OCI-LY7 (cell line): ENCODE measurements around the gene GNPDA1. TPM values are rescaled to one million over a fixed set of nuclear protein-coding genes. Genes with fewer than 3 reads are reported as not detected.

Experiments used
- BruUV-seq: library from RNA; stranded (reverse); fragments of 400-500 nt; replicated peaks from 2 replicates; lab custom pipeline; 2021; lab: Mats Ljungman, UMichigan
- CTCF ChIA-PET: fragments of 300-600 bp; sonication (Branson Sonifier 250); formaldehyde crosslinking; loops from one replicate; lab custom pipeline; 2022; ENCODE audit warnings: antibody characterized with exemption; ENCODE audit not compliant: unreplicated experiment; lab: Charles Lee
- POLR2A ChIA-PET: fragments of 300-600 bp; sonication (Branson Sonifier 250); formaldehyde crosslinking; loops from one replicate; lab custom pipeline; 2022; ENCODE audit warnings: antibody characterized with exemption; lab: Charles Lee
- DNase-seq: peaks from one replicate; pipeline ENCODE4 v3.0.0-alpha.2; 2015; ENCODE audit warnings: low spot score
- H2AFZ ChIP-seq: fragments of 200-600 bp; sonication (generic), shearing (Covaris generic); 2 replicates; pipeline ENCODE4 v1.6.1; 2014; ENCODE audit warnings: mild to moderate bottlenecking, antibody characterized with exemption, low read length, moderate library complexity
- H3K27ac ChIP-seq: fragments of 200-600 bp; sonication (generic); 2 replicates; pipeline ENCODE4 v1.5.1; 2014; ENCODE audit warnings: mixed run types, low read depth, mild to moderate bottlenecking, moderate library complexity, low read length, inconsistent platforms; ENCODE audit not compliant: poor library complexity, severe bottlenecking
- H3K36me3 ChIP-seq: fragments of 200-600 bp; sonication (generic); 2 replicates; pipeline ENCODE4 v1.6.1; 2014; ENCODE audit warnings: mild to moderate bottlenecking, antibody characterized with exemption, low read length, moderate library complexity, mixed read lengths; ENCODE audit not compliant: insufficient read depth
- H3K4me1 ChIP-seq: fragments of 200-600 bp; sonication (generic); 2 replicates; pipeline ENCODE4 v1.5.1; 2014; ENCODE audit warnings: mild to moderate bottlenecking, low read length; ENCODE audit not compliant: insufficient read depth, poor library complexity, severe bottlenecking
- H3K4me2 ChIP-seq: fragments of 200-600 bp; sonication (generic); 2 replicates; pipeline ENCODE4 v1.6.1; 2014; ENCODE audit warnings: mild to moderate bottlenecking, low read length
- H3K4me3 ChIP-seq: fragments of 200-600 bp; sonication (generic); 2 replicates; pipeline ENCODE4 v1.5.1; 2014; ENCODE audit warnings: mild to moderate bottlenecking, low read depth, low read length; ENCODE audit not compliant: poor library complexity, severe bottlenecking
- H3K79me2 ChIP-seq: fragments of 200-600 bp; sonication (generic); 2 replicates; pipeline ENCODE4 v1.6.1; 2016; ENCODE audit warnings: low read depth, mild to moderate bottlenecking, low read length, moderate library complexity, mixed read lengths; ENCODE audit not compliant: insufficient read depth
- H3K9me2 ChIP-seq: fragments of 200-600 bp; sonication (generic); 2 replicates; pipeline ENCODE4 v1.6.1; 2016; ENCODE audit warnings: mild to moderate bottlenecking, low read length, mixed read lengths; ENCODE audit not compliant: insufficient read depth
- H3K9me3 ChIP-seq: fragments of 200-600 bp; sonication (generic); 2 replicates; pipeline ENCODE4 v1.6.1; 2014; ENCODE audit warnings: mild to moderate bottlenecking, mixed run types, low read length, mixed read lengths
- H4K20me1 ChIP-seq: fragments of 200-600 bp; sonication (generic); 2 replicates; pipeline ENCODE4 v1.6.1; 2014; ENCODE audit warnings: mild to moderate bottlenecking, antibody characterized with exemption, low read length, moderate library complexity, mixed read lengths; ENCODE audit not compliant: insufficient read depth
- EZH2phosphoT487 ChIP-seq: fragments of 200-600 bp; sonication (generic); IDR thresholded peaks from 2 replicates; pipeline ENCODE4 v1.6.1; 2018; ENCODE audit warnings: low read depth, borderline replicate concordance, mild to moderate bottlenecking, mixed run types, antibody characterized with exemption, low read length, moderate library complexity, mixed read lengths
- intact Hi-C: fragments of 100-400 bp; cut with micrococcal nuclease; formaldehyde crosslinking; loops from one replicate; pipeline ENCODE4 v1.10.0; 2022; ENCODE audit not compliant: unreplicated experiment
- total RNA-seq, 2 experiments: library from RNA; depleted of rRNA in 1 of 2; stranded (reverse); fragments of >200 nt in 1 of 2; shearing (Covaris generic) in 1 of 2; gene quantifications; 2 replicates each; pipeline ENCODE4 v1.2.3, GENCODE V29; 2014 to 2022
- TF ChIP-seq, protein P1 (sequence below): fragments of 200-600 bp; sonication (generic); conservative IDR thresholded peaks from 2 replicates; pipeline ENCODE4 v1.5.1; 2014; ENCODE audit warnings: mild to moderate bottlenecking, antibody characterized with exemption, low read length, moderate library complexity, mixed read lengths

Gene GNPDA1
- total RNA-seq, 2 experiments from 2014 or later, result 20.2 to 23.1 TPM

DNA sequence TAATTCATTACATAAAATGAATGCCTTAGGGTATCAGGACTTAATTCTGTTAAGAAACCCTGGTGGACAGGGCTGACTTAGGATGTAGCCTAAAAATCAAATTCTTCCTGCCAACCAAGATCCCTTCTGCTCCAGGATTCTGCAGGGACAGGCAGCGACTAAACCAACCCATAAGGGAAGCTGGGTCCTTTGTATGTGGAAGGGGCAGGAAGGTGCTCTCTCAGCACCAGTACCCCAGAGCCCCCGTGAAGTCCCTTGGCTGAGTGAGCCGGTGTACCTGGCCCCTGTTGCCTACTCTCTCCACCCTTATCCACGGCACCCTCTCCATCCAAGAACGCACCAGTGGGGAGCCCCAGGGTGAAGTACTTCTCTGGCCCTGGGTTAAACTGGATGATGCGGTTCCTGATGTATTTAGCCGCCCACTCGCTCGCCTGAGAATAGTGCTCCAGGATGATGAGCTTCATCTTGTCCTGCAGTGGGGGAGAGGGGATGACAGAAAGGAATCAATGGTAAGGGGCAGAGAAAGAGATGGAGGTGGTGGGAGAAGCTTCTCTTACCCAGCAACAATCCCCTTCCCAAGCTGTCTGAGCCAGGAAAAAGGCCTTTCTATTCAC, 1.1 kb downstream of the GNPDA1 start:
- Histone ChIP-seq H4K20me1 (no peaks in the 10 kb centered on the region), H3K9me3 (no peaks in the 10 kb centered on the region), H2AFZ (no peak overlapping the region), H3K9me2 (no peaks in the 10 kb centered on the region), H3K79me2 (no peaks in the 10 kb centered on the region), H3K4me3 (peak overlapping the region; percentile 87), H3K4me2 (peak overlapping the region; percentile 97), H3K4me1 (peaks cover 38% of the 10 kb centered on the region), H3K27ac (no peak overlapping the region), H3K36me3 (peaks cover 30% of the 10 kb centered on the region)
- TF ChIP-seq, protein P1, sequence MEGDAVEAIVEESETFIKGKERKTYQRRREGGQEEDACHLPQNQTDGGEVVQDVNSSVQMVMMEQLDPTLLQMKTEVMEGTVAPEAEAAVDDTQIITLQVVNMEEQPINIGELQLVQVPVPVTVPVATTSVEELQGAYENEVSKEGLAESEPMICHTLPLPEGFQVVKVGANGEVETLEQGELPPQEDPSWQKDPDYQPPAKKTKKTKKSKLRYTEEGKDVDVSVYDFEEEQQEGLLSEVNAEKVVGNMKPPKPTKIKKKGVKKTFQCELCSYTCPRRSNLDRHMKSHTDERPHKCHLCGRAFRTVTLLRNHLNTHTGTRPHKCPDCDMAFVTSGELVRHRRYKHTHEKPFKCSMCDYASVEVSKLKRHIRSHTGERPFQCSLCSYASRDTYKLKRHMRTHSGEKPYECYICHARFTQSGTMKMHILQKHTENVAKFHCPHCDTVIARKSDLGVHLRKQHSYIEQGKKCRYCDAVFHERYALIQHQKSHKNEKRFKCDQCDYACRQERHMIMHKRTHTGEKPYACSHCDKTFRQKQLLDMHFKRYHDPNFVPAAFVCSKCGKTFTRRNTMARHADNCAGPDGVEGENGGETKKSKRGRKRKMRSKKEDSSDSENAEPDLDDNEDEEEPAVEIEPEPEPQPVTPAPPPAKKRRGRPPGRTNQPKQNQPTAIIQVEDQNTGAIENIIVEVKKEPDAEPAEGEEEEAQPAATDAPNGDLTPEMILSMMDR, result no peak
- TF ChIP-seq EZH2phosphoT487, result no peak
- BruUV-seq, result no TSS peak
- intact Hi-C loops, result loop anchor here (1.0 kb wide), 1 partner anchor 133 kb away; no protein-coding TSS in a partner anchor
- DNase-seq, result no peak
- POLR2A ChIA-PET, result interaction anchor here (0.8 to 3.2 kb wide), 6 partner anchors 10 to 133 kb away, joined by 3 to 12 read pairs (median 4); no protein-coding TSS in a partner anchor
- CTCF ChIA-PET, result interaction anchor here (0.5 to 1.5 kb wide), 5 partner anchors 36 to 131 kb away, joined by 3 to 4 read pairs (median 3); no protein-coding TSS in a partner anchor

DNA sequence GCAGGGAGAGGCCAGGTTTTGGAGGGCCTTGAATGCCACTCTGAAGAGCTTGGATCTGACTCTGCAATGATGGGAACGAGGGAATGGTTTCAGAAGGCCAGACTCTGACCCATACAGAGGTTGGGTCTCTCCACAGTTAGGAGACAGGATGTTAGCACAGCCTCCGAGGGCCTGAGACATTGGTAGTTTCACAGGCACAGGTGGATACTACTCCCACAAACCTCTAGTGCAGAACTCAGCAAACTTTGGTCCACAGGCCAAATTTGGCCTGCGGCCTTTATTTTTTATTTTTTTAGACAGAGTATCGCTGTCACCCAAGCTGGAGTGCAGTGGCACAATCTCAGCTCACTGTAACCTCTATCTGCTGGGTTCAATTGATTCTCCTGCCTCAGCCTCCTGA, 2.9 kb downstream of the GNPDA1 start:
- ChIA-PET POLR2A (interaction anchor here (0.6 kb wide), 2 partner anchors 128 to 134 kb away, joined by 3 read pairs; no protein-coding TSS in a partner anchor), CTCF (no interaction called here)
- H3K4me2 ChIP-seq, result no peak overlapping the region
- no peak overlapping the region for H3K4me3 ChIP-seq
- peaks cover 48% of the 10 kb centered on the region for H3K36me3 ChIP-seq
- no peaks in the 10 kb centered on the region for H3K9me2 ChIP-seq
- no peak for DNase-seq
- BruUV-seq, result no TSS peak
- H3K79me2 ChIP-seq, result no peaks in the 10 kb centered on the region
- H3K27ac ChIP-seq, result no peak overlapping the region
- no peak overlapping the region for H2AFZ ChIP-seq
- no peaks in the 10 kb centered on the region for H3K9me3 ChIP-seq
- intact Hi-C loops, result no loop called here
- TF ChIP-seq, protein P1, result no peak
- TF ChIP-seq EZH2phosphoT487, result no peak
- peaks cover 20% of the 10 kb centered on the region for H3K4me1 ChIP-seq
- no peaks in the 10 kb centered on the region for H4K20me1 ChIP-seq

DNA sequence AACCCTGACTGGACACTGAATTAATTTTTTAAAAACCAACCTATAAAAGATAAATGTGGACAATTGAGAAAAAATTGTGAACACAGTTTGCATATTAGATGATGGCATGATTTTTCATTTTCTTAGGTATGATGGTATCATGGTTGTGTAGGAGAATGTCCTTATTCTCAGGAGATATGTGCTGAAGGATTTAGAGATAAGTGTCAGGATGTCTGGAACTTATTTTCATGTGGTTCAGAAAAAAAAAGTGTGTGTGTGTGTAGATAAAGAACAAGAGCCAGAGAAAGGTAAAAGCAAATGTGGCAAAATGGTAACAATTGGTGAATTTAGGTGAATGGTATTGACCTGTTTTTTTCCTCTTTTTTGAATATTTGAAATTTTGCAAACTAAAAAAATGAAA, 4.0 kb downstream of the GNPDA1 start:
- H3K79me2 ChIP-seq, result no peaks in the 10 kb centered on the region
- no peaks in the 10 kb centered on the region for H4K20me1 ChIP-seq
- POLR2A ChIA-PET, result no interaction called here
- no peak overlapping the region for H2AFZ ChIP-seq
- intact Hi-C loops, result no loop called here
- H3K9me3 ChIP-seq, result no peaks in the 10 kb centered on the region
- TF ChIP-seq, protein P1, result no peak
- no peak for TF ChIP-seq EZH2phosphoT487
- no peak overlapping the region for H3K27ac ChIP-seq
- CTCF ChIA-PET, result no interaction called here
- H3K4me2 ChIP-seq, result no peak overlapping the region
- no peaks in the 10 kb centered on the region for H3K9me2 ChIP-seq
- H3K4me3 ChIP-seq, result no peak overlapping the region
- H3K36me3 ChIP-seq, result peaks cover 59% of the 10 kb centered on the region
- peaks cover 16% of the 10 kb centered on the region for H3K4me1 ChIP-seq
- BruUV-seq, result no TSS peak
- DNase-seq, result no peak
